ENCODE measurements around the gene DTX4.
"Not testable (repeated sequence)": the region's sequence is repeated elsewhere in the genome, so short reads cannot be mapped to it uniquely, and the experiment has no call there.

The DTX4 gene

GRCh38 chr11:59171508-59172322, at the start of gene DTX4:
DTX4 (plus strand) TSS chr11:59172132; CDS start chr11:59172596, 464 bp downstream.
- Mint-ChIP-seq H3K27ac (peak within 1 kb of the TSS; percentile 41), H3K4me3 (peak within 1 kb of the TSS; percentile 88), H3K27me3 (peaks cover 2% of the 10 kb centered on the region), H3K36me3 (no peaks in the 10 kb centered on the region), H3K9me3 (ENCODE audit: low read depth) (no peaks in the 10 kb centered on the region), H3K4me1 (ENCODE audit: low read depth) (peaks cover 9% of the 10 kb centered on the region)

- no peaks in the 10 kb centered on the region for H3K27me3 Mint-ChIP-seq
- peak overlapping the region; percentile 50 for H3K4me3 Mint-ChIP-seq
- H3K36me3 Mint-ChIP-seq, result peaks cover 23% of the 10 kb centered on the region
- H3K9me3 Mint-ChIP-seq (ENCODE audit: low read depth), result no peaks in the 10 kb centered on the region
- peak overlapping the region; percentile 68 for H3K27ac Mint-ChIP-seq
- H3K4me1 Mint-ChIP-seq (ENCODE audit: low read depth), result peaks cover 6% of the 10 kb centered on the region
Observed at GRCh38 chr11:59135648-59136461, 36.1 kb upstream of the DTX4 start.

GRCh38 chr11:59136551-59136950, 35.4 kb upstream of the DTX4 start:
- H3K27me3 Mint-ChIP-seq; H3K9me3 Mint-ChIP-seq (ENCODE audit: low read depth); H3K4me3 Mint-ChIP-seq; H3K27ac Mint-ChIP-seq: not testable (repeated sequence)
- Mint-ChIP-seq H3K4me1 (ENCODE audit: low read depth) (peaks cover 13% of the 10 kb centered on the region), H3K36me3 (peaks cover 19% of the 10 kb centered on the region)

GRCh38 chr11:59137190-59137589, 34.7 kb upstream of the DTX4 start:
- Mint-ChIP-seq H3K27ac (no peak overlapping the region), H3K27me3 (no peaks in the 10 kb centered on the region), H3K36me3 (peaks cover 17% of the 10 kb centered on the region), H3K9me3 (ENCODE audit: low read depth) (no peaks in the 10 kb centered on the region), H3K4me3 (no peak overlapping the region), H3K4me1 (ENCODE audit: low read depth) (peaks cover 20% of the 10 kb centered on the region)

- no peak overlapping the region for H3K27ac Mint-ChIP-seq
- H3K27me3 Mint-ChIP-seq, result no peaks in the 10 kb centered on the region
- peaks cover 34% of the 10 kb centered on the region for H3K4me1 Mint-ChIP-seq (ENCODE audit: low read depth)
- no peak overlapping the region for H3K4me3 Mint-ChIP-seq
- no peaks in the 10 kb centered on the region for H3K9me3 Mint-ChIP-seq (ENCODE audit: low read depth)
- peaks cover 7% of the 10 kb centered on the region for H3K36me3 Mint-ChIP-seq
Observed at GRCh38 chr11:59138643-59139042, 33.3 kb upstream of the DTX4 start.

- no peaks in the 10 kb centered on the region for H3K9me3 Mint-ChIP-seq (ENCODE audit: low read depth)
- peaks cover 48% of the 10 kb centered on the region for H3K4me1 Mint-ChIP-seq (ENCODE audit: low read depth)
- no peaks in the 10 kb centered on the region for H3K36me3 Mint-ChIP-seq
- no peaks in the 10 kb centered on the region for H3K27me3 Mint-ChIP-seq
- peak overlapping the region; percentile 97 for H3K4me3 Mint-ChIP-seq
- peak overlapping the region; percentile 28 for H3K27ac Mint-ChIP-seq
Observed at GRCh38 chr11:59141191-59141590, 30.7 kb upstream of the DTX4 start.

GRCh38 chr11:59141673-59142460, 30.1 kb upstream of the DTX4 start:
- H3K4me3 Mint-ChIP-seq, result peak overlapping the region; percentile 97
- H3K36me3 Mint-ChIP-seq, result no peaks in the 10 kb centered on the region
- peaks cover 48% of the 10 kb centered on the region for H3K4me1 Mint-ChIP-seq (ENCODE audit: low read depth)
- H3K27me3 Mint-ChIP-seq, result no peaks in the 10 kb centered on the region
- H3K9me3 Mint-ChIP-seq (ENCODE audit: low read depth), result no peaks in the 10 kb centered on the region
- peak overlapping the region; percentile 90 for H3K27ac Mint-ChIP-seq

GRCh38 chr11:59142530-59143507, 29.1 kb upstream of the DTX4 start, which contains the start of gene FAM111A:
FAM111A (plus strand) TSS chr11:59142856; CDS start chr11:59148873, 6,017 bp downstream.
- Mint-ChIP-seq H3K4me1 (ENCODE audit: low read depth) (peaks cover 49% of the 10 kb centered on the region), H3K36me3 (no peaks in the 10 kb centered on the region), H3K27me3 (no peaks in the 10 kb centered on the region), H3K4me3 (peak within 1 kb of the TSS; percentile 97), H3K9me3 (ENCODE audit: low read depth) (no peaks in the 10 kb centered on the region), H3K27ac (peak within 1 kb of the TSS; percentile 90)

- Mint-ChIP-seq H3K4me3 (peak overlapping the region; percentile 97), H3K4me1 (ENCODE audit: low read depth) (peaks cover 49% of the 10 kb centered on the region), H3K27me3 (no peaks in the 10 kb centered on the region), H3K9me3 (ENCODE audit: low read depth) (no peaks in the 10 kb centered on the region), H3K36me3 (peaks cover 3% of the 10 kb centered on the region), H3K27ac (peak overlapping the region; percentile 90)
Observed at GRCh38 chr11:59144096-59144495, 27.8 kb upstream of the DTX4 start.

- Mint-ChIP-seq H3K36me3 (peaks cover 4% of the 10 kb centered on the region), H3K4me3 (peak overlapping the region; percentile 97), H3K4me1 (ENCODE audit: low read depth) (peaks cover 49% of the 10 kb centered on the region), H3K9me3 (ENCODE audit: low read depth) (no peaks in the 10 kb centered on the region), H3K27me3 (no peaks in the 10 kb centered on the region), H3K27ac (peak overlapping the region; percentile 90)
Observed at GRCh38 chr11:59144579-59145345, 27.2 kb upstream of the DTX4 start.

- Mint-ChIP-seq H3K27me3 (no peaks in the 10 kb centered on the region), H3K36me3 (peaks cover 5% of the 10 kb centered on the region), H3K4me1 (ENCODE audit: low read depth) (peaks cover 49% of the 10 kb centered on the region), H3K4me3 (peak overlapping the region; percentile 97), H3K9me3 (ENCODE audit: low read depth) (no peaks in the 10 kb centered on the region), H3K27ac (no peak overlapping the region)
Observed at GRCh38 chr11:59145534-59145933, 26.4 kb upstream of the DTX4 start.

- Mint-ChIP-seq H3K36me3 (peaks cover 11% of the 10 kb centered on the region), H3K9me3 (ENCODE audit: low read depth) (no peaks in the 10 kb centered on the region), H3K27me3 (no peaks in the 10 kb centered on the region), H3K4me1 (ENCODE audit: low read depth) (peaks cover 20% of the 10 kb centered on the region), H3K27ac (peak overlapping the region; percentile 93), H3K4me3 (no peak overlapping the region)
Observed at GRCh38 chr11:59151761-59152160, 20.2 kb upstream of the DTX4 start.

GRCh38 chr11:59152312-59152951, 19.5 kb upstream of the DTX4 start:
- Mint-ChIP-seq H3K27ac (peak overlapping the region; percentile 93), H3K36me3 (peaks cover 11% of the 10 kb centered on the region), H3K9me3 (ENCODE audit: low read depth) (no peaks in the 10 kb centered on the region), H3K4me1 (ENCODE audit: low read depth) (peaks cover 19% of the 10 kb centered on the region), H3K4me3 (peak overlapping the region; percentile 53), H3K27me3 (no peaks in the 10 kb centered on the region)
